Glomerular visceral epithelial cell (primary cell): ENCODE measurements around the gene NME3.
A peak's percentile ranks its signal among the peaks of the same experiment; 100 is the strongest.

ENCODE experiments used
- DNase-seq: peaks from one replicate; pipeline ENCODE4 v3.0.0-alpha.2; 2016; ENCODE audit errors: extremely low spot score

Gene NME3

DNA sequence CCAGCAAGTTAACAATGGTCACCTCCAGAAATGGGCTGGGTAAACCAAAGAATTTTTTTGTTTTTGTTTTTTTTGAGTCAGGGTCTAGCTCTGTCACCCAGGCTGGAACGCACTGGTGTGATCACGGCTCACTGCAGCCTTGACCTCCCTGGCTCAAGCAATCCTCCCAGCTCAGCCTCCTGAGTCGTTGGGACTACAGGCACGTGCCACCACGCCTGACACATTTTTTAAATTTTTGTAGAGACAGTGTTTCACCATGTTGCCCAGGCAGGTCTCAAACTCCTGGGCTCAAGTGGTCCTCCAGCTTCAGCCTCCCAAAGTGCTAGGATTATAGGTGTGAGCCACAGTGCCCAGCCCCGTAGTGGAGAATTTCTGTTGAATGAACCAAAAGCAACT, 9.3 kb upstream of the NME3 start:
- no peak for DNase-seq

DNA sequence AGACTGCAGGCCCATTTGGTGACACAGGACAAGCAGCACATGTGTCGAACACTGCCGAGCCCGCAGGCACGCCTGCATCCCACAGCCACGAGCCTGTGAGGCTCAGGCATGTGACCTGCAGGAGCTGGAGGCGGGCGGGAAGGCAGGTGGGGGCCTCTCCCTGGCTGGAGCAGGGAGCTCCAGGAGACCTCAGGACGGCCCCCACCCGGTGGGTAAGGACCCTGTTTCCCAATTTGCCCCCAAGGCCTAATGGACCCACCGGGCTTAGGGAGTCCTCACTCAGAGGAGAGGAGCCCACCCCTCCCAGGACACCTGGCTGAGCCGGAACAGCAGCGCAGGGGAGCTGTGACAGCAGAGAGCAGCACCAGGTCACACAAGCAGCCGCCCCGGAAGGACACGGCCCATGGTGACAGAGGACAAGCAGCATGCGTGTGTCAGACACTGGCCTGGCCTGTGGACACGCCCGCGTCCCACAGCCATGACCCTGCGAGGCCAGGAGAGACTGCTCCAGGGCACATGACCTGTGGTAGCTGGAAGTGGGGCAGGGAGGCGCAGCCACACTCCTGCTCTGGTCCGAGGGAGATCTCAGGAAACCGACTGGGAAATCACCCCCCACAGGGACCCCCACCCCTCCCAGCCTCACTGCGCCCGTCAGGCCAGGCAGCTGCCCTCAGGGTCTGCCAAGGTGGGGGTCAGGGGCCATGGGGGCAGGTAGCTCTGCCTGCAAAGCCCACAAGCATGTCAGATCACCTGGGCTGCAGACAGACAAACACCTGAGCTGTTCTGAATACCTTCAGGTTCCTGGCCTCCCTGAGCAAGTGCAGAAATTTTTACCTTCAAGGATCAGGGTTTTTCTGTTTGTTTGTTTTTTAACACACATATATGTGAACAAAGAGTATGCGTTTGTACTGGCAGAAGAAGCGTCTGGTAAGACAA, 8.7 kb upstream of the NME3 start:
- DNase-seq = no peak

DNA sequence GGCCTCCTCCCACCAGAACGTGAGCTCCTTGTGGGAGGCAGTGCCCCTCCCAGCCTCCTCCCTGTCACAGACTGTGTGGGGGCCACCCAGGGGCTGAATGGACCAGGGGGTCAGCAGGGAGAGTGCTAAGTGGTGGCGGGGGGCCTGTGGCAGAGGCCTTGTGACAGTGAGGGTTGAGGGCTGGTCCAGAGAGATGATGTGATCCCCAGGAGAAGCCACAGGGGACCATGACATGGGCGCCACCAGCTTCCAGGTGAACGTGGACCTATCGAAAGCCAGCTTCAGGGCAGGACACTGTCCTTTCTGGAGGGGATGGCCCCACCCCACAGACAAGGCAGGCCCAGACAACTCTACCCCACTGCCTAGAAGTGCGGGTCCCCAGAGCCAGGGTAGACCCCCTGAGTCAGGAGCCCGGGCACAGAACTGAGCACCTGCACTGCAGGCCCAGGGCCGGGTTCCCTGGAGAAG, 7.9 kb upstream of the NME3 start:
- no peak for DNase-seq

DNA sequence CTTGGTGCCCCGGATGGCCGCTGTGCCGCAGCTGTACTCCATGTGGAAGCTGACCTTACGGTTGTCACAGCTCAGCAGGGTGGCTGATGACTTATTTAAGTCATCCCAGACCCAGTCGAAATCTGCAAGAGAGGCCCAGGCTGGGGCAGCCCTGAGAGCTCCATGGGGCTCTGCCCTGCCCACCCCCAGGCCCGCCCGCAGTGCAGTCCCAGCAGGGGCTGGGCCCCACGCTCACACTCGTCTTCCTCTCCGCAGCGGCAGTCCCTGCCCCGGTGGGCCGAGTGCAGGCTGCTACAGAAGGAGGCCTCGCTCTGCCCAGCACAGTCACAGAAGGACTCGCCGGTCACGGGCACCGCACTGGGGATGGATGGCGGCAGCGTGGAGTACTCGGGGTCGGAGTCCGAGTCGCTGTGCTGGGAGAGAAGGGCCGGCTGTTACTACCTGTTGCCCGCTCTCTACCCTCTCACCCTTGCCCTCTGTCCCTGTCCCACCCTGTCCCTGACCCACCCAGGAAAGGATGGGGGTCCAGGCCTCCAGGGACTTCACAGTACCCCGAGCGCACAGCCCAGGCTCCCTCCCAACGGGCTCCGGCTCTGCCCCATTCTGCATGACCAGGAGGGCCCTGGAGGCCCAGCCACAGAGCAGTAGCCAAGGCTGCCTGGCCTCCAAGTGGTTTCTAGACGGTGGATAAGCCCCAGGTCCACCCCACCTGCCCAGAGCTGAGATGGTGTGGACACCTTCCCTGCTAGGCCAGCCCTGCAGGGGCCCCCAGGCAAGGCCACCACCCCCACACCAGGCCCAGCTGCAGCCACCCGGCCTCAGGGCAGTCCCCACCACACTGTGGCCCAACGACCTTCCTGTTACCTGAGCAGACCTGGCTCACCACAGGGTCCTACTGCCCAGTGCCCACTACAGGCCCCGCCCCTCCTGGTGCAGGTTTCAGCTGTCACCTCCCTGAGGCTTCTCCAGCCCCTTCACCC, 7.1 kb upstream of the NME3 start:
- DNase-seq = no peak

DNA sequence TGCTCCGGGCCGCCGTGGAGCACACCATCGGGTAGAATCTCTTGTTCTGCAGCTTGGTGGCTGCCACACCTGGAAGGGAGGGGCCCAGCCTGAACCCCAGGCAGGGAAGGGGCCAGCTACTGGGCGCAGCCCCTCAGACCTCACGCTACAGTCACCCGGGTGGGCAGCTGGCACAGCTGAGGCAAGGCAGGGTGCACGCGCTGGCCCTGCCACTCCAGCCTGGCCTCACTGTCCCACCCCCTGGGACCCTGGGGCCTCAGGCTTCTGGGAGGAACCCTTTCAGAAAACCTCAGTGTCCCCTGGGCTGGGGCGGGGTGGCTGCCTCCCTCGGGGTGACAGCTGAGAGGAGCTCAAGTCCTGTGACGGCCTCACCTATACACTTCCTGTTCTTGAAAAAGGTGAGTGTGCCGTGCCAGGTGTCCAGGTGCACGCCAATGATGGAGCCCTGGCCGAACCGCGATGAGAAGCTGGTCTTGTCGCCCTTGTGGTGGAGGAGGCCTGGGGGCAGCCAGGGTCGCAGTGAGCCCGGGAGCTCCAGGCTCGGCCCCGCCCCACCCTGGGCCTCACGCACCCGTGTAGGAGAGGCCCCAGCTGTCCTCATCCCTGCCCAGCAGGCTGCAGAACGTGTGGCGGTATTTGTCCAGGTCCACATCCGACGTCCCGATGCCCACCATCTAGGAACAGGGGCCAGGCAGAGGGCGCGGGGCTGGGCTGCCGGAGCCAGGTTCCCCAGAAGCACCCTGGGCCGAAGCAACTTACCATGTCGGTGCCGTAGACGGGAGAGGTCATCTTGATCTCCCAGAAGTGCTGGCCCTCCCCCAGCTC, 6.2 kb upstream of the NME3 start:
- DNase-seq = no peak

DNA sequence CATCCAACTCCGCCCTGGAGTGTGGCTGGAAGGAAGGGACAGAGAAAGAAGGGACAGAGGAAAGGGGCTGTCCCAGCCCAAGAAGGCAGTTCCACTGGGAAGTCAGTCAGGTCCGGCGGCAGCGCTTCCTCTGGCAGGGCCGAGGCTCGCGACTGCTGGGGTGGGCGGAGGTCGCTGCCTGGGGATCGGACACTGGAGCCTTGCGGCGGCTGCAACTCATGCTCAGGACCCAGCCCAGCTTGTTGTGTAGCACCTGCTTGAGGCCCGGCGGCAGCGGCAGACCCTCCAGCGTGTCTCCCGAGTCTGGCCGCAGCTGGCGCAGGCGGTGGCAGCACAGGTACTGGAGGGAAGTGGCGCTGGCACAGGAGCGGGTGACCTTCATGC, 5.6 kb upstream of the NME3 start:
- no peak for DNase-seq

DNA sequence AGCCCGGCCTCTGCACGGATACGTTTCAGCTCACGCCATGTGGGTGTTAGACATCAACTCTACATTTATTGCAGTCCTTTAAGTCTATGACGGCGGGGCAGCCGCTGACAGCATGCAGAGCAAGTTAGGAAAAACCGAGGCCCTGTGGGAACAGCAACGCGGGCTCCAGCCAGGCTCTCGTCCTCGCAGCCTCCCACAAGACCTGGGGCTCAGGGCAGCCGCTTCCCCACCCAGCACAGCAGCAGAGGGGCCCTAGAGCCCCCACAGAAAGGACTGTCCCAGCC, 5.3 kb upstream of the NME3 start:
- no peak for DNase-seq

DNA sequence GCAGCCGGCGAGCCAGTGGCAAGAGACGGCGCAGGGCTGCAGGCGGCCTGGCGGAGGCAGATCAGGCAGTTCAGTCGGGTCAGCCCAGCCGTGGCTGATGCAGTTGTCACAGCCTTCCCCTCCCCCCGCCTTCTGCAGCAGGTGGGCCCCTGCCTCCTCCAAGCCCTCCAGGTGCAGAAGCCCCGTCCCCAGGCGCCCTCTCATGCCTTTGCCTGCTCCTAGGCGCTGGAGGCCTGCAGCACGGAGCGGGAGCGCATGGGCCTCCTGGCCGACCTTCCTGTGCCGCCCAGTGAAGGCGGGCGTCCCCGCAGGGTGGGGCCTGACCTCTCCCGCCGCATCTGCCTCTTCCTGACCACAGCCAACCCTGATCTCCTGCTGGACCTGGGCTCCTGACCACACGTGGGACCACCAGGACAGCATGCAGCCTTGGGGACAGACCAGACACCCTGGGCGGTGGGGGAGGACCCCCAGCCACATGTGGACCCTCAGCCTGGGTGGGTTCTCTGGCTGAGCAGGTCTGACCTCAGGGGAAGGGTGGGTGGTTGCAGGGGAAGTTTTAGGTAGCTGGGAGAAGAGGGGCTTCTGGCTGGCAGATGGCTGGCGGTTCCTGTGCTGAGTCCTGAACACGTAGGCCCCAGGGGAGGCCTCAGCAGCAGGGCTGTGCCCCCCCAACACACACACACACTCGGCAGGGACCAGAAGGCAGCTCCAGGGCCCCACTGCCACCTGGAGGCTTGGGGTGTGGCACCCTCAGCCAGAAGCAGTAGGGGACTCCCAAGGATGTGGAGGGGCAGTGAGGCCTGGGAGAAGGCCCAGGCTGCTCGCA, 4.7 kb upstream of the NME3 start:
- DNase-seq = no peak

DNA sequence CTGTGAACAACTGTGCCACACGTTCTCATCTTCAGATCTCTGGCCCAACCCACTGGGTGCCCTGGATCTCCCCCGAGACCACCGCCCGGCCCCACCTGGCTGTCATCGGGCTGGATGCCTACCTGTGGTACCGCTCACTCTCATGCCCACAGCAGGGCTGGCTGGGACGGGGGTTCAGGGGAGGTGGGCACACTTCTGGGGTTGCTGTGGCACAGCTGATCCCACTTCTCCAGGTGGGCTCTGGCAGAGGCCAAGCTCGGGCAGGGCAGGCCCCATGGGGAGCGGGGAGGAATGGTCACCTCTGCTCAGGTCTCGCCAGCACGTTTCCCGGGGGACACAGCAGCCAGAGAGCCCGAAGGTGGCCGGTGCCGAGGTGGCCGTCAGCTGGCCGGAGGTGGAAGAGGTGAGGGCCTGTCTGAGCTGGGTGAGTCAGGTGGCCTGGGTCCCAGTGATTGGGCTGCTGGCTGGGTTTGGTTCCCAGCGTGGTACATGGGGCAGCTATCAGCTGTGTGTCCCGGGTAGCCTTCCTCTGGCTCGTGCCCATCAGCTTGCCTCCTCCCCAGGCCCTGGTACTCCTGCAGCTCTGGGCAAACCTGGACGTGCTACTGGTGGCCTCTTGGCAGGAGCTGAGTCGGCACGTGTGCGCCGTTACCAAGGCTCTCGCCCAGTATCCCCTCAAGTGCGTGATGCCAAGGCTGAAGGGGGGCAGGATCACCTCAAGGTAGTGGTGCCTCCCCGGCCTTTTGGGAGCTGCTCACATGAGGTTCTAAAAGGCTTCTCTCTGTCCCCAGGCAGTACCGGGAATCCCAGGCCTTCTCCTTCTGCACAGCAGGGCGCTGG, 3.9 kb upstream of the NME3 start:
- DNase-seq = no peak

DNA sequence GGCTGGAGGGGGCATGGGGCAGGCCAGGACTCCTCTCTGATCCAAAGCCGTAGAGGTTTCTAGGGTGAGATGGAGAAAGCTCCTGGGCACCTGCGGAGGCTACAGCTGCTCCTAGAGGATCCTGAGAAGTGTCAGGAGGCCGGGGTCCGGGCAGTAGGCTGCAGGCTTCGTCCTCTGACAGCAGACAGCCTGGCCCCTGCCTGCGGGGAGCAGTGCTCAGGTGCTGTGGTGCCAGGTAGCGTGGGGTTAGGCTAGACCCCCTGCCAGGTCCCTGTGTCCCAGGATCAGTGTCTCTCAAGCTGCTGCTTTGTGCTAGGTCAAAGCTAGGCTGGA, 3.1 kb upstream of the NME3 start:
- no peak for DNase-seq

DNA sequence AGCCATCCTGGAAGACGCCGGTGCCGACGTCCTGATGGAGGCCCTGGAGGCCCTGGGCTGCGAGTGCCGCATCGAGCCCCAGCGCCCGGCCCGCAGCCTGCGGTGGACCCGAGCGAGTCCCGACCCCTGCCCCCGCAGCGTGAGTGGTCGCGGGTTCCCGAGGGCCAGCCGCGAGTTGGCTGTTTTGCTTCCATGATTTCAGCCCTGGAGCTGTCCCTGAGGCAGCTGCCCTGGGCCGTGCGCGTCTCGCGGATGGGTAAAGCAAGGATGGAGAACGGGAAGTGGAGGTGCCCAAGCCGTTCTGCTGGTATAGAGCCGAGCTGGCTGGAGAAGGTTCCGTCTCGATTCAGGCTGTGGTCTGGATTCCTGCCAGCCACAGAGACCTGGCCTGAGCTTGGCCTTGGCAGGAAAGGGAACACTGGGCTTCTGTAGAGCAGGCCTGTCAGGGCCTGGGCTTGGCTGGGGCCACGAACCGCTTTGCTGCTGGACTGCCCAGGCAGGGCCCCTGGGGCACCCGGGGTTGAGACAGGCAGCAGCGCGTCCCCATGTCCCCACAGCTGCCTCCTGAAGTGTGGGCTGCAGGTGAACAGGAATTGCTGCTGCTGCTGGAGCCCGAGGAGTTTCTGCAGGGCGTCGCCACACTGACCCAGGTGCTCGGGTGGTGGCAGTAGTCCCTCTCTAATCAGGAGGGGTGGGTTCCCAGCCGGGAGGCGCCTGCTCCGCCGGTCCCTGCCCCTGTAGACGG, 2.5 kb upstream of the NME3 start:
- peak; percentile 70 for DNase-seq

DNA sequence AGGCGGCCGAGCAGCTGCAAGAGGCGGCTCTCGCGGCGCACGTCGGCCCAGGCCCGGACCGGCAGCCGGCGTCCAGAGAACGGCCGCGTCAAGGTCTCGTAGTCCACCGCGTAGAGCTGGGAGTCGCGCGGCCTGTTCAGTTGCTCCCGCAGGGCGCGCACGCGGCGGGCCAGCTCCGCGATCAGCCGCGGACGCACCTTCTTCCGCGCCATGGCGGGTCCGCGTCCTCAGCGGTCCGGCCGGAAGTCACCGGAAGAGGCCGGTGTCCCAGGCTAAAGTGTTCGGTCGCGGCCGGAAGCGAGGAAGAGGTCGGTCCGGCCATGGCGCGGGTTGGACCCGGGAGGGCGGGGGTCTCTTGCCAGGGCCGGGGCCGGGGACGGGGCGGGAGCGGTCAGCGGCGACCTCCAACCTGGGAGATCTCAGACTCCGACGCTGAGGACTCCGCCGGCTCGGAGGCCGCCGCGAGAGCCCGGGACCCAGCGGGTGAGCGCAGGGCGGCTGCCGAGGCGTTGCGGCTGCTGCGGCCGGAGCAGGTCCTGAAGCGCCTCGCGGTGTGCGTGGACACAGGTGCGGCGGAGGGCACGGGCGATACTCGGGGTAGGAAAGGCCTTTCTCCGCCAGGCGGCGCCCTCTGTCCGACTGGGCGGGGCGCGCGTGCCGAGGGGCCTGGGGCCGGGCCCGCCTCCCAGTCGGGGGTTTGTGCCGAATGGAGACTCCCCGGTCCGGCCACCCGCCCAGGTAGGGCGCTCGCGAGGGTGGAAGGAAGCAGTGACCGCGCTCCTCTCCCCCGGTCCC, 1.8 kb upstream of the NME3 start, which contains the start of gene MRPS34:
TSS of gene MRPS34 (minus strand) at position 227 of the 795 bp plus-strand sequence. CDS start at position 212, 15 bp downstream.
- DNase-seq = peak; percentile 82

DNA sequence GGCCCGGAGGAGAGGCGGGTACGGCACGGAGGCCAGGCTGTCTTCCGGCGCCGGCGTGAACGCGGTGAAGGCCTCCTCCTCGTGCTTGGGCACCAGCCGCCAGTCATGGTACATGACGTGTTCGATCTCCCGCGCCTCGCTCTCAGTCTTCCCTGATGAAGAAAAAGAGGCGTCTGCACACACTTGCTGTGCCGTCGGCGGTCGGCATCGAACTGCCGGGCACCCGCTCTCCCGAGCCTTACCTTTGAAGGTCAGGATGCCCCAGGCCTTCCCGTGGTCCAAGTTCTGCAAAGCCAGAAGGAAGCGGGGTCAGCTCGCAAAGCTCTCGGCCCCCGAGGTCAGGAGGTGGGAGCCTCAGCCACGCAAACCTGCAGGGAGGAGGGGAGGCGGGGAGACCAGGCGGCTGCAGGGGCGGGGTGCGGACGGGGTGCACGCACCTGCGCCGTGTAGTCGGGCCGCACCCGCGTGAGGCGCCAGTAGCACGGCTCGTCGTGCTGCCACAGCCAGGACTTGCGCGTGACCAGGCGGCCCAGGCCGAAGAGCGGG, 1.1 kb upstream of the NME3 start, which contains the start of gene EME2:
TSS of gene EME2 (plus strand) at position 449 of the 546 bp plus-strand sequence. CDS start 418 bp downstream, outside the sequence.
- DNase-seq = peak; percentile 25

DNA sequence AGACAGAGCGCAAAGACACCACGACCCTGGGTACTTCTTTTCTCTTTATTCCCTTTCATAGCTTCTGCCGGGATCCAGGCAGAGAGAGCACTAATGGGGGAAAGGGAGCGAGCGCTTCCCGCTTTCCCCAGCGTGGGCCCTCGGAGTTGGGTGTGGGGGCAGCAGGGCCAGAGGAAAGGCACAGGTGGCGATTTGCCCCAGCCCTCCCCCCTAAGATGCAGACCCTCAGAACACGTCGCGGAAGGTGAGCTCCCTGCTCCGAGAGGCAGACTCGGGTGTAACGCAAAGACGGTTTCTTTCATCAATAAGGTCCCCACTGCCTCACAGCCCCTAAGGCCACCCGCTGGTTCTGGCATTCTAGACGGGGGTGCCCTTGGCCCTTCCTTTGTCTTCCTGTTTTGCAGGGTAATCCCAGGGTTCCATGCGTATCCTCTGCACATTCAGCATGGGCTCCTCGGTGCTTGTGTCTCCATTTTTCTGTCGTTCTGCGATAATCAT, 570 bp upstream of the NME3 start:
- no peak for DNase-seq

DNA sequence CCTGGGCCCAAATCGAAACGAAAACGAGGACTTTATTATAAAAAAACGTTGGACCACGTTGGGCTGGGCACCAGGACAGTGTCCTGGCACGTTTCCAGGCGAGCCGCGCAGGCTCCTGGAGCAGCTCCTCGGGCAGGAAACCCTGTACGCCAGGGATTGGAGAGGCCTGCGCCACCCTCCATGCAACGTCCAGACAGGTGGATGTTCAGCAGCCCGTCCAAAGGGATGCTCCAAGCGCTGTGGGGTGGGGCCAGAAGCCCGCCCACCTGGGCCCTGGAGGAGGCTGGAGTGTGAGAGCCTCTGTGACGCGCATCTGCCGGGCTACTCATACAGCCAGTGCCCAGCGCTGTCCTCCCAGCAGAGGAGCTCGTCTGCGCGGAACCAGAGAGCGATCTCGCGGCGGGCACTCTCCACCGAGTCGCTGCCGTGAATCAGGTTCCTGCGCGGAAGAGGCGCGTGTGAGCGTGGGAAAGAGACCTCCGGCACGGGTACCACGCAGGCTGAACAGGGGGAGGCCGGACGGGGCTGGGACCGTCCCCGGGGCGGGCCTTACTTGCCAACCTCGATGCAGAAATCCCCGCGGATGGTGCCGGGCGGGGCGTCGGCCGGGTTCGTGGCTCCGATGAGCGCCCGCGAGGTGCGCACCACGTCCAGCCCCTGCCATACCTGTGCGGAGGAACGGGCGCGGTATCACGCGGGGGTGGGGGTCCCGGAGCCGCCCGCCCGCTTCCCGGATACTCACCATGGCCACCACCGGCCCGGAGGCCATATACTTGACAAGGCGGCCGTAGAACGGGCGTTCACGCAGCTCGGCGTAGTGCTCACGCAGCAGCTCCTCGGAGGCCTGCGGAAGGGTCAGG, 785 bp downstream of the NME3 start:
- no peak for DNase-seq

DNA sequence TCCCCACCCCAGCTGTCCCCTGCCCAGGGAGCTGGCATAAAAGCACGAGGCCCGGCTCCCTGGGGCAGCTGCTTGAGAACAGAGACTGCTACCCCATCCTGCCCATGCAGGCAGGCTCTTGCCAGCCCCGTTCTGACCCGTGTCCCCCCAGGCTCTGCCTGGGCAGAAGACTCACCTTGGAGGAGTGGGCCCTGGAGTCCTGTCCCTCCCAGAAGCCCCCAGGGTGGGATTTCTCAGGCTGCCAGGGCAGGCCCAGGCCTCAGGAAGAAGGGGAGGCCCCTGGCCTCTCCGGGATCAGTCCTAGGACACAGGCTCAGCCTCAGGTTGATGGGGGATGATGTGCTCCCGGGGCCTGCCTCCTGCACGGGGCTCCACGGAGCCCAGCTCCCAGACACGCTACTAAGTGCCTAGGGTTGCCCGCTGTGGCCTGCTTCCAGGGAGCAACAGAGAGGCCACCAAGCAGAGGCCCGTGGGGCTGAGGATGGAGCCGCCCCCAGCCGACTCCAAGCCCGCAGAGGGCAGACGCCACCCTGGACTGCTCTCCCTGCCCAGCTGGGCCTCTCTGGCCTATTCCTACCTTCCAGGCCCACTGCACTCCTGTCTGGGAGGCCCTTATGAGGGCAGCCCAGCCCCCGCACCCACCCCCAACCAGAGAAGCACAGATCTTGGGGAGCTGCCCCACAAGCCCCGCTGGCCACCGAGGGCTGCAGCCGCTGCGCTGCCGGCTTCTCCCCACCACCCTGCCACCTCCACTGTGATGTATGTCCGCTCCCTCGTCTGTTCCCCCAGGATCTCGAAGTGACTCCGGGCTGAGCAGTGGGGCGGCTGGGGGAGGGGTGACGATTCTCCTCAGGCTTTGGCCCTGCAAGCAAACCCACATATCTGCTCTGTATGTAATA, 1.7 kb downstream of the NME3 start:
- DNase-seq = no peak
